NCI-H446 treated with DMSO at 0.1 percent for 48 hours (cell line): Measurements from ENCODE around the gene SULF2.
A peak's percentile ranks its signal among the peaks of the same experiment; 100 is the strongest.

Experiments used
- DNase-seq: peaks from one replicate; lab custom pipeline; 2025; lab: John Stamatoyannopoulos, UW

Gene SULF2

GRCh38 chr20:47669152-47669425 is 116.2 kb downstream of the SULF2 start:
- no peak for DNase-seq

GRCh38 chr20:47668313-47669151 is 116.7 kb downstream of the SULF2 start:
- DNase-seq: no peak

- no peak for DNase-seq
These were observed 117.6 kb downstream of the SULF2 start for GRCh38 chr20:47667531-47668312.

- no peak for DNase-seq
These were observed 118.2 kb downstream of the SULF2 start for GRCh38 chr20:47667086-47667485.

- no peak for DNase-seq
These were observed 119.0 kb downstream of the SULF2 start for GRCh38 chr20:47666304-47666703.

GRCh38 chr20:47665221-47665991 is 119.9 kb downstream of the SULF2 start:
- DNase-seq: no peak

- no peak for DNase-seq
These were observed 120.5 kb downstream of the SULF2 start for GRCh38 chr20:47664744-47665143.

- no peak for DNase-seq
These were observed 121.2 kb downstream of the SULF2 start for GRCh38 chr20:47664068-47664437.

GRCh38 chr20:47663354-47664067 is 121.8 kb downstream of the SULF2 start:
- DNase-seq: peak; percentile 39

GRCh38 chr20:47662483-47663353 is 122.6 kb downstream of the SULF2 start:
- DNase-seq: peak; percentile 34

GRCh38 chr20:47661714-47662113 is 123.6 kb downstream of the SULF2 start:
- no peak for DNase-seq

- no peak for DNase-seq
These were observed 124.1 kb downstream of the SULF2 start for GRCh38 chr20:47660983-47661700.

- no peak for DNase-seq
These were observed 124.7 kb downstream of the SULF2 start for GRCh38 chr20:47660602-47660905.

- DNase-seq: no peak
These were observed 125.2 kb downstream of the SULF2 start for GRCh38 chr20:47659904-47660601.

GRCh38 chr20:47656318-47656717 is 129.0 kb downstream of the SULF2 start:
- DNase-seq: no peak

GRCh38 chr20:47655635-47656034 is 129.6 kb downstream of the SULF2 start:
- no peak for DNase-seq

GRCh38 chr20:47654370-47654769 is 130.9 kb downstream of the SULF2 start:
- no peak for DNase-seq

- no peak for DNase-seq
These were observed 131.4 kb downstream of the SULF2 start for GRCh38 chr20:47653869-47654268.

- no peak for DNase-seq
These were observed 132.5 kb downstream of the SULF2 start for GRCh38 chr20:47652794-47653193.

GRCh38 chr20:47652301-47652700 is 133.0 kb downstream of the SULF2 start:
- DNase-seq: no peak
